ENCODE measurements around the gene RBMS3. TPM values are rescaled to one million over a fixed set of nuclear protein-coding genes. Genes with fewer than 3 reads are reported as not detected.

Gene RBMS3
- total and polyA plus RNA-seq, 2 of the 8 experiments (the other 6 are each of a cell fraction or from before 2014, with no cell fraction given) = 3.7 to 6.9 TPM

DNA sequence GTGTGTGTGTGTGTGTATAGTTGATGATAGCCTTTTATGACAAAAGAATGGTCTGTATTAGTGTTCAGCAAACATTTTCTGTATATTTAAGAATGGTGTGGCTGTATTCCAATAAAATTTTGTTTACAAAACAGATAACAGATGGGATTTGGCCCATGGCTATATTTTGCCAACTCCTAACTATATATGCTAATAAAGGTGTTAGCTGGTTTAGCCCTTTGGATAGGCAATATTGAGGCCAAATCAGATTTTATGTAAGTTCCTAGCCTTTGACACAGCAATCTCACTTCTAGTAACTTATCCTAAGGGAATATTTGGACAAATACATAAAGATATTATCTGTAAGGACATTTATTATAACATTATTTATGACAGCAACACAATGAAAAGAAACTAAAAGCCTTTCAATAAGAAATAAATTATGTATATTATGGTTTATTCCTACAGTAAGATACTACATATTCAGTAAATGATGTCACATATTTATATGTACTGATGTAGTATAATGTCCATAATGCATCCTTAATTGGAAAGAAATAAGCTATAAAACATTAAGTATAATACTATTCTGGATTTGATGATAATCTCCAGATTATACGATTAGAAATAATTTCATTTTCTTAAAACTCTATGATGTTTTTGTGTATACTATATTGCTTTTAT is 264.0 kb downstream of the RBMS3 start:
- no peak overlapping the region for H3K4ac ChIP-seq (replicated peaks; ENCODE audit: insufficient read length, low read depth, low read length)
- H2AK5ac ChIP-seq (ENCODE audit: low read depth, low read length) = no peak overlapping the region
- no peak for TF ChIP-seq POLR2A (IDR thresholded peaks at IDR 0.05; ENCODE audit: control extremely low read depth in 1 of 2, low read depth in 2 of 2, low read length in 2 of 2)
- no peak for TF ChIP-seq CHD2 (IDR thresholded peaks at IDR 0.05; ENCODE audit: low read length)
- TF ChIP-seq HDAC6 (IDR thresholded peaks at IDR 0.05; ENCODE audit: low read depth, low read length) = no peak
- TF ChIP-seq SUZ12 (IDR thresholded peaks at IDR 0.05; ENCODE audit: low read length) = no peak
- no peak for TF ChIP-seq SP2 (IDR thresholded peaks at IDR 0.05; ENCODE audit: low read length)
- TF ChIP-seq SIN3A (conservative IDR thresholded peaks at IDR 0.05 in 1 of 2, IDR thresholded peaks at IDR 0.05 in 1 of 2; ENCODE audit: low read depth in 1 of 2, low read length in 2 of 2) = no peak
- TF ChIP-seq, protein P1, sequence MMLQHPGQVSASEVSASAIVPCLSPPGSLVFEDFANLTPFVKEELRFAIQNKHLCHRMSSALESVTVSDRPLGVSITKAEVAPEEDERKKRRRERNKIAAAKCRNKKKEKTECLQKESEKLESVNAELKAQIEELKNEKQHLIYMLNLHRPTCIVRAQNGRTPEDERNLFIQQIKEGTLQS (IDR thresholded peaks at IDR 0.05; ENCODE audit: insufficient read depth, low read depth, low read length) = no peak
- TF ChIP-seq TAF1 (IDR thresholded peaks at IDR 0.05; ENCODE audit: low read depth, low read length) = no peak
- TF ChIP-seq, protein P2, sequence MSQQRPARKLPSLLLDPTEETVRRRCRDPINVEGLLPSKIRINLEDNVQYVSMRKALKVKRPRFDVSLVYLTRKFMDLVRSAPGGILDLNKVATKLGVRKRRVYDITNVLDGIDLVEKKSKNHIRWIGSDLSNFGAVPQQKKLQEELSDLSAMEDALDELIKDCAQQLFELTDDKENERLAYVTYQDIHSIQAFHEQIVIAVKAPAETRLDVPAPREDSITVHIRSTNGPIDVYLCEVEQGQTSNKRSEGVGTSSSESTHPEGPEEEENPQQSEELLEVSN (IDR thresholded peaks at IDR 0.05) = no peak
- TF ChIP-seq BACH1 (IDR thresholded peaks at IDR 0.05; ENCODE audit: low read length) = no peak
- no peak for TF ChIP-seq CREB1 (IDR thresholded peaks at IDR 0.05)
- no peak for TF ChIP-seq SIRT6 (IDR thresholded peaks at IDR 0.05; ENCODE audit: low read length)
- no peak for TF ChIP-seq POLR2AphosphoS5 (IDR thresholded peaks at IDR 0.05; ENCODE audit: low read depth, low read length)
- no peak for TF ChIP-seq EZH2 (IDR thresholded peaks at IDR 0.05; ENCODE audit: low read depth, low read length, severe bottlenecking)
- H3K27ac ChIP-seq (ENCODE audit: low read depth, low read length) = no peak overlapping the region
- H4K5ac ChIP-seq (ENCODE audit: insufficient read length, low read depth, low read length) = no peak overlapping the region
- no peak overlapping the region for H3K14ac ChIP-seq (ENCODE audit: insufficient read length)
- H3K4me3 ChIP-seq (ENCODE audit: extremely low read depth in 1 of 4, insufficient read depth in 2 of 4, low read depth in 3 of 4, low read length in 4 of 4) = no peak overlapping the region
- no peak overlapping the region for H2BK20ac ChIP-seq (ENCODE audit: low read length)
- no peak overlapping the region for H2BK12ac ChIP-seq (ENCODE audit: low read depth, low read length)
- peak overlapping the region; percentile 81 for H3K56ac ChIP-seq (replicated peaks; ENCODE audit: insufficient read length, low read depth, low read length)
- no peak overlapping the region for H4K8ac ChIP-seq (ENCODE audit: extremely low read depth, insufficient read depth, low read length)
- CTCF ChIA-PET (ENCODE audit: partially characterized antibody) = no interaction called here
- H3K4me1 ChIP-seq (replicated peaks in 1 of 4; ENCODE audit: control insufficient read depth in 3 of 4, insufficient read depth in 4 of 4, low read length in 3 of 4) = no peaks in the 10 kb centered on the region
- 97% methylated on average over 1 of the region's 1 CpG; no CpG with 5 or more reads in 1 of the 2 experiments for WGBS, 2 experiments (ENCODE audit: extremely low coverage in 1 of 2, insufficient coverage in 1 of 2, insufficient read length in 1 of 2, insufficient replicate concordance in 2 of 2, low coverage in 1 of 2, low lambda C conversion rate in 2 of 2, missing lambda C conversion rate in 1 of 2)
- H3K27me3 ChIP-seq (replicated peaks in 1 of 4; ENCODE audit: control insufficient read depth in 3 of 4, extremely low read depth in 1 of 4, insufficient read depth in 3 of 4, low read length in 3 of 4) = no peaks in the 10 kb centered on the region
- no peak overlapping the region for H3K9ac ChIP-seq (replicated peaks in 1 of 4; ENCODE audit: extremely low read depth in 1 of 4, low read depth in 3 of 4, low read length in 3 of 4)
- no peaks in the 10 kb centered on the region for H3K23me2 ChIP-seq (ENCODE audit: low read depth, low read length)
- no peak overlapping the region for H4K91ac ChIP-seq (replicated peaks; ENCODE audit: insufficient read length, low read length)
- no peak overlapping the region for H3K23ac ChIP-seq (ENCODE audit: insufficient read length)
- no peaks in the 10 kb centered on the region for H4K20me1 ChIP-seq (replicated peaks in 1 of 2; ENCODE audit: control insufficient read depth in 1 of 2, insufficient read depth in 2 of 2, low read length in 2 of 2)
- POLR2A ChIA-PET (ENCODE audit: partially characterized antibody) = no interaction called here
- H2BK5ac ChIP-seq (ENCODE audit: low read depth, low read length) = no peak overlapping the region
- no peak overlapping the region for H2BK120ac ChIP-seq (replicated peaks; ENCODE audit: low read depth, low read length)
- H3K4me2 ChIP-seq (ENCODE audit: insufficient read depth in 1 of 2, low read depth in 2 of 2, low read length in 2 of 2) = no peak overlapping the region
- no peaks in the 10 kb centered on the region for H3K36me3 ChIP-seq (ENCODE audit: control insufficient read depth in 2 of 4, insufficient read depth in 4 of 4, low read length in 3 of 4)
- H3K18ac ChIP-seq (ENCODE audit: extremely low read depth, low read length) = no peak overlapping the region
- no peak overlapping the region for H2AFZ ChIP-seq (ENCODE audit: low read length)
- no peaks in the 10 kb centered on the region for H3K9me3 ChIP-seq (ENCODE audit: insufficient read depth in 2 of 2, low read depth in 1 of 2, low read length in 1 of 2)
- no peaks in the 10 kb centered on the region for H3K79me1 ChIP-seq (ENCODE audit: low read depth, low read length)
- DNase-seq (ENCODE audit: low read depth in 1 of 2, low spot score in 2 of 2) (no peak), FAIRE-seq (no peak)
- H3K79me2 ChIP-seq (ENCODE audit: control insufficient read depth in 1 of 2, insufficient read depth in 2 of 2, low read length in 2 of 2) = no peaks in the 10 kb centered on the region
- H2BK15ac ChIP-seq (ENCODE audit: low read length) = no peak overlapping the region
